H9 (cell line): ENCODE results near the gene RNGTT. TPM values are rescaled to one million over a fixed set of nuclear protein-coding genes. Genes with fewer than 3 reads are reported as not detected.

Source experiments
- DNase-seq: peaks from one replicate; pipeline ENCODE4 v3.0.0-alpha.2; 2017
- H2AFZ ChIP-seq: one replicate; pipeline ENCODE4 v1.6.1; 2013; ENCODE audit warnings: mild to moderate bottlenecking, low read length, control low read depth, moderate library complexity
- H2AK5ac ChIP-seq: 2 replicates; pipeline ENCODE4 v1.6.1; 2013; ENCODE audit warnings: low read length, control low read depth, mixed read lengths; ENCODE audit not compliant: insufficient read length
- H2BK120ac ChIP-seq: one replicate; pipeline ENCODE4 v1.6.1; 2013; ENCODE audit warnings: low read depth, mild to moderate bottlenecking, low read length, control low read depth, inconsistent platforms; ENCODE audit not compliant: poor library complexity, severe bottlenecking
- H2BK12ac ChIP-seq: 2 replicates; pipeline ENCODE4 v1.6.1; 2013; ENCODE audit warnings: low read length, control low read depth, mixed read lengths, low read depth; ENCODE audit not compliant: insufficient read length
- H2BK15ac ChIP-seq: 2 replicates; pipeline ENCODE4 v1.6.1; 2013; ENCODE audit warnings: low read depth, low read length, control low read depth
- H2BK20ac ChIP-seq: one replicate; pipeline ENCODE4 v1.6.1; 2013; ENCODE audit warnings: low read depth, mild to moderate bottlenecking, low read length, control low read depth, inconsistent platforms; ENCODE audit not compliant: poor library complexity, severe bottlenecking
- H2BK5ac ChIP-seq: 2 replicates; pipeline ENCODE4 v1.6.1; 2013; ENCODE audit warnings: low read length, control low read depth, mixed read lengths; ENCODE audit not compliant: insufficient read length
- H3K14ac ChIP-seq: 2 replicates; pipeline ENCODE4 v1.6.1; 2013; ENCODE audit warnings: low read length, control low read depth; ENCODE audit not compliant: insufficient read depth
- H3K18ac ChIP-seq: 2 replicates; pipeline ENCODE4 v1.6.1; 2013; ENCODE audit warnings: low read depth, mild to moderate bottlenecking, mixed read lengths, low read length, control low read depth; ENCODE audit not compliant: insufficient read length
- H3K23ac ChIP-seq: 2 replicates; pipeline ENCODE4 v1.6.1; 2013; ENCODE audit warnings: low read length, control low read depth, mixed read lengths, low read depth; ENCODE audit not compliant: insufficient read length
- H3K23me2 ChIP-seq: 2 replicates; pipeline ENCODE4 v1.6.1; 2013; ENCODE audit warnings: low read depth, mild to moderate bottlenecking, mixed read lengths, low read length, control low read depth; ENCODE audit not compliant: insufficient read length, poor library complexity, severe bottlenecking
- H3K27ac ChIP-seq: 2 replicates; pipeline ENCODE4 v1.5.1; 2013; ENCODE audit warnings: low read length, control low read depth, mixed read lengths, low read depth; ENCODE audit not compliant: insufficient read length
- H3K27me3 ChIP-seq: 2 replicates; pipeline ENCODE4 v1.6.1; 2013; ENCODE audit warnings: low read length, control low read depth, inconsistent platforms; ENCODE audit not compliant: insufficient read depth
- H3K4ac ChIP-seq: 2 replicates; pipeline ENCODE4 v1.6.1; 2013; ENCODE audit warnings: low read depth, mild to moderate bottlenecking, control low read depth, inconsistent platforms, low read length, moderate library complexity
- H3K4me1 ChIP-seq: 2 replicates; pipeline ENCODE4 v1.6.1; 2013; ENCODE audit warnings: low read length, control low read depth, inconsistent platforms; ENCODE audit not compliant: insufficient read depth
- H3K4me2 ChIP-seq: 2 replicates; pipeline ENCODE4 v1.6.1; 2013; ENCODE audit warnings: low read length, control low read depth, mixed read lengths; ENCODE audit not compliant: insufficient read length, insufficient read depth
- H3K56ac ChIP-seq: 2 replicates; pipeline ENCODE4 v1.6.1; 2013; ENCODE audit warnings: low read depth, mild to moderate bottlenecking, mixed read lengths, low read length, control low read depth; ENCODE audit not compliant: insufficient read length
- H3K79me1 ChIP-seq: 2 replicates; pipeline ENCODE4 v1.6.1; 2013; ENCODE audit warnings: low read depth, mild to moderate bottlenecking, moderate library complexity, low read length, control low read depth, inconsistent platforms; ENCODE audit not compliant: insufficient read depth, poor library complexity, severe bottlenecking
- H3K79me2 ChIP-seq: 2 replicates; pipeline ENCODE4 v1.6.1; 2013; ENCODE audit warnings: low read length, control low read depth, inconsistent platforms; ENCODE audit not compliant: insufficient read depth
- H3K9ac ChIP-seq: 2 replicates; pipeline ENCODE4 v1.6.1; 2013; ENCODE audit warnings: low read length, control low read depth, mixed read lengths; ENCODE audit not compliant: insufficient read length; ENCODE audit errors: extremely low read depth
- H3K9me3 ChIP-seq: one replicate; pipeline ENCODE4 v1.6.1; 2013; ENCODE audit warnings: low read depth, low read length, inconsistent platforms; ENCODE audit not compliant: control insufficient read depth
- H3T11ph ChIP-seq: one replicate; pipeline ENCODE4 v1.6.1; 2013; ENCODE audit warnings: mild to moderate bottlenecking, low read length, control low read depth, inconsistent platforms
- H4K20me1 ChIP-seq: one replicate; pipeline ENCODE4 v1.6.1; 2013; ENCODE audit not compliant: control insufficient read depth, insufficient read length, insufficient read depth
- H4K5ac ChIP-seq: 2 replicates; pipeline ENCODE4 v1.6.1; 2013; ENCODE audit warnings: low read depth, mild to moderate bottlenecking, mixed read lengths, low read length, control low read depth; ENCODE audit not compliant: insufficient read length
- H4K8ac ChIP-seq: replicated peaks from 2 replicates; pipeline ENCODE4 v1.6.1; 2013; ENCODE audit warnings: low read length, control low read depth, mixed read lengths, low read depth; ENCODE audit not compliant: insufficient read length
- H4K91ac ChIP-seq: 2 replicates; pipeline ENCODE4 v1.6.1; 2013; ENCODE audit warnings: low read depth, mild to moderate bottlenecking, moderate library complexity, mixed read lengths, low read length, control low read depth; ENCODE audit not compliant: insufficient read length
- H3K27ac Mint-ChIP-seq, 3 experiments: 2 replicates in 2 of 3; 3 replicates in 1 of 3; pipeline ENCODE4 v1.8.0; 2020 to 2021; ENCODE audit warnings: mixed read lengths in 3 of 3, mild to moderate bottlenecking in 1 of 3, moderate library complexity in 1 of 3
- H3K27me3 Mint-ChIP-seq: 2 replicates; pipeline ENCODE4 v1.8.0; 2021; ENCODE audit warnings: low read depth, mild to moderate bottlenecking, moderate library complexity, mixed read lengths
- H3K36me3 Mint-ChIP-seq, 3 experiments: 2 replicates in 2 of 3; 3 replicates in 1 of 3; pipeline ENCODE4 v1.8.0; 2020 to 2021; ENCODE audit warnings: low read depth in 3 of 3, mixed read lengths in 3 of 3; ENCODE audit not compliant: insufficient read depth in 1 of 3
- H3K4me1 Mint-ChIP-seq, 2 experiments: 2 replicates each; pipeline ENCODE4 v1.8.0; 2020; ENCODE audit warnings: mixed read lengths in 2 of 2
- H3K4me3 Mint-ChIP-seq, 2 experiments: 2 replicates in 1 of 2; 3 replicates in 1 of 2; pipeline ENCODE4 v1.8.0; 2020 to 2021; ENCODE audit warnings: mild to moderate bottlenecking in 2 of 2, mixed read lengths in 2 of 2, moderate library complexity in 1 of 2
- H3K9me3 Mint-ChIP-seq, 2 experiments: 2 replicates in 1 of 2; 3 replicates in 1 of 2; pipeline ENCODE4 v1.8.0; 2020; ENCODE audit warnings: mild to moderate bottlenecking in 2 of 2, mixed read lengths in 2 of 2, moderate library complexity in 1 of 2
- CTCF ChIP-seq: fragments of 200-600 bp; sonication (generic); conservative IDR thresholded peaks from 3 replicates; pipeline ENCODE4 v1.8.0; 2021; ENCODE audit warnings: antibody characterized with exemption, mild to moderate bottlenecking
- WGBS: extraction: QIAGEN DNeasy Blood & Tissue Kit; methylation state at CpG from one replicate; pipeline ENCODE4 v1.1.7; 2013; ENCODE audit warnings: missing lambda C conversion rate, low lambda C conversion rate, mixed read lengths; ENCODE audit not compliant: insufficient read length; ENCODE audit errors: extremely low coverage; 5-methylcytosine and 5-hydroxymethylcytosine counted together
- total RNA-seq: library from RNA; stranded (reverse); gene quantifications from 2 replicates; pipeline ENCODE4 v1.2.1, GENCODE V29; 2021

Gene RNGTT
- total RNA-seq, 1 experiment from 2014 or later = 20.5 TPM

GRCh38 chr6:88712243-88712936, 251.0 kb downstream of the RNGTT start:
- no peak overlapping the region for H4K5ac ChIP-seq
- no peak overlapping the region for H3K56ac ChIP-seq
- H4K20me1 ChIP-seq = no peaks in the 10 kb centered on the region
- H3K18ac ChIP-seq = no peak overlapping the region
- no peak overlapping the region for H4K8ac ChIP-seq
- no peak overlapping the region for H2AK5ac ChIP-seq
- no peaks in the 10 kb centered on the region for H3K9me3 ChIP-seq
- H3K4ac ChIP-seq = no peak overlapping the region
- no peak overlapping the region for H2BK120ac ChIP-seq
- no peak overlapping the region for H3K27ac Mint-ChIP-seq
- H3K23ac ChIP-seq = no peak overlapping the region
- H2BK12ac ChIP-seq = no peak overlapping the region
- H3K23me2 ChIP-seq = no peaks in the 10 kb centered on the region
- no peaks in the 10 kb centered on the region for H3K79me1 ChIP-seq
- H2BK5ac ChIP-seq = no peak overlapping the region
- no peak overlapping the region for H2BK15ac ChIP-seq
- no peak for TF ChIP-seq CTCF
- no peak overlapping the region for H2BK20ac ChIP-seq
- H3K27ac ChIP-seq = no peak overlapping the region
- no peaks in the 10 kb centered on the region for H3K79me2 ChIP-seq
- no peak overlapping the region for H3K4me3 Mint-ChIP-seq
- H3K4me1 ChIP-seq = no peaks in the 10 kb centered on the region; the same call in 1 of the 2 replicates
- 0 out of 4 replicates have a peak, but pooled peaks cover 0 to 2% of the 10 kb centered on the region in 2 experiments for H3K4me1 Mint-ChIP-seq
- H3K36me3 Mint-ChIP-seq = peaks cover 0 to 3% (median 0%) of the 10 kb centered on the region in 3 experiments; a peak in 2 of 7 replicates
- H3K27me3 Mint-ChIP-seq = no peaks in the 10 kb centered on the region
- peaks cover 0 to 4% of the 10 kb centered on the region in 2 experiments; a peak in 2 of 5 replicates for H3K9me3 Mint-ChIP-seq
- H4K91ac ChIP-seq = no peak overlapping the region
- no peak overlapping the region for H3T11ph ChIP-seq
- H3K9ac ChIP-seq = no peak overlapping the region
- no peak overlapping the region for H3K4me2 ChIP-seq
- H3K27me3 ChIP-seq = no peaks in the 10 kb centered on the region
- no CpG with 5 or more reads among the region's 3 CpGs for WGBS
- no peak overlapping the region for H2AFZ ChIP-seq
- no peak overlapping the region for H3K14ac ChIP-seq
- no peak for DNase-seq
